H9 (cell line): ENCODE results near the gene CDH18. TPM values are rescaled to one million over a fixed set of nuclear protein-coding genes. Genes with fewer than 3 reads are reported as not detected.

Experiments used
- DNase-seq: peaks from one replicate; pipeline ENCODE4 v3.0.0-alpha.2; 2017
- H2AFZ ChIP-seq: one replicate; pipeline ENCODE4 v1.6.1; 2013; ENCODE audit warnings: mild to moderate bottlenecking, low read length, control low read depth, moderate library complexity
- H2AK5ac ChIP-seq: 2 replicates; pipeline ENCODE4 v1.6.1; 2013; ENCODE audit warnings: low read length, control low read depth, mixed read lengths; ENCODE audit not compliant: insufficient read length
- H2BK120ac ChIP-seq: one replicate; pipeline ENCODE4 v1.6.1; 2013; ENCODE audit warnings: low read depth, mild to moderate bottlenecking, low read length, control low read depth, inconsistent platforms; ENCODE audit not compliant: poor library complexity, severe bottlenecking
- H2BK12ac ChIP-seq: 2 replicates; pipeline ENCODE4 v1.6.1; 2013; ENCODE audit warnings: low read length, control low read depth, mixed read lengths, low read depth; ENCODE audit not compliant: insufficient read length
- H2BK15ac ChIP-seq: 2 replicates; pipeline ENCODE4 v1.6.1; 2013; ENCODE audit warnings: low read depth, low read length, control low read depth
- H2BK20ac ChIP-seq: one replicate; pipeline ENCODE4 v1.6.1; 2013; ENCODE audit warnings: low read depth, mild to moderate bottlenecking, low read length, control low read depth, inconsistent platforms; ENCODE audit not compliant: poor library complexity, severe bottlenecking
- H2BK5ac ChIP-seq: 2 replicates; pipeline ENCODE4 v1.6.1; 2013; ENCODE audit warnings: low read length, control low read depth, mixed read lengths; ENCODE audit not compliant: insufficient read length
- H3K14ac ChIP-seq: 2 replicates; pipeline ENCODE4 v1.6.1; 2013; ENCODE audit warnings: low read length, control low read depth; ENCODE audit not compliant: insufficient read depth
- H3K18ac ChIP-seq: 2 replicates; pipeline ENCODE4 v1.6.1; 2013; ENCODE audit warnings: low read depth, mild to moderate bottlenecking, mixed read lengths, low read length, control low read depth; ENCODE audit not compliant: insufficient read length
- H3K23ac ChIP-seq: 2 replicates; pipeline ENCODE4 v1.6.1; 2013; ENCODE audit warnings: low read length, control low read depth, mixed read lengths, low read depth; ENCODE audit not compliant: insufficient read length
- H3K23me2 ChIP-seq: 2 replicates; pipeline ENCODE4 v1.6.1; 2013; ENCODE audit warnings: low read depth, mild to moderate bottlenecking, mixed read lengths, low read length, control low read depth; ENCODE audit not compliant: insufficient read length, poor library complexity, severe bottlenecking
- H3K27ac ChIP-seq: 2 replicates; pipeline ENCODE4 v1.5.1; 2013; ENCODE audit warnings: low read length, control low read depth, mixed read lengths, low read depth; ENCODE audit not compliant: insufficient read length
- H3K27me3 ChIP-seq: 2 replicates; pipeline ENCODE4 v1.6.1; 2013; ENCODE audit warnings: low read length, control low read depth, inconsistent platforms; ENCODE audit not compliant: insufficient read depth
- H3K4ac ChIP-seq: 2 replicates; pipeline ENCODE4 v1.6.1; 2013; ENCODE audit warnings: low read depth, mild to moderate bottlenecking, control low read depth, inconsistent platforms, low read length, moderate library complexity
- H3K4me1 ChIP-seq: 2 replicates; pipeline ENCODE4 v1.6.1; 2013; ENCODE audit warnings: low read length, control low read depth, inconsistent platforms; ENCODE audit not compliant: insufficient read depth
- H3K4me2 ChIP-seq: 2 replicates; pipeline ENCODE4 v1.6.1; 2013; ENCODE audit warnings: low read length, control low read depth, mixed read lengths; ENCODE audit not compliant: insufficient read length, insufficient read depth
- H3K56ac ChIP-seq: 2 replicates; pipeline ENCODE4 v1.6.1; 2013; ENCODE audit warnings: low read depth, mild to moderate bottlenecking, mixed read lengths, low read length, control low read depth; ENCODE audit not compliant: insufficient read length
- H3K79me1 ChIP-seq: 2 replicates; pipeline ENCODE4 v1.6.1; 2013; ENCODE audit warnings: low read depth, mild to moderate bottlenecking, moderate library complexity, low read length, control low read depth, inconsistent platforms; ENCODE audit not compliant: insufficient read depth, poor library complexity, severe bottlenecking
- H3K79me2 ChIP-seq: 2 replicates; pipeline ENCODE4 v1.6.1; 2013; ENCODE audit warnings: low read length, control low read depth, inconsistent platforms; ENCODE audit not compliant: insufficient read depth
- H3K9ac ChIP-seq: 2 replicates; pipeline ENCODE4 v1.6.1; 2013; ENCODE audit warnings: low read length, control low read depth, mixed read lengths; ENCODE audit not compliant: insufficient read length; ENCODE audit errors: extremely low read depth
- H3K9me3 ChIP-seq: one replicate; pipeline ENCODE4 v1.6.1; 2013; ENCODE audit warnings: low read depth, low read length, inconsistent platforms; ENCODE audit not compliant: control insufficient read depth
- H3T11ph ChIP-seq: one replicate; pipeline ENCODE4 v1.6.1; 2013; ENCODE audit warnings: mild to moderate bottlenecking, low read length, control low read depth, inconsistent platforms
- H4K20me1 ChIP-seq: one replicate; pipeline ENCODE4 v1.6.1; 2013; ENCODE audit not compliant: control insufficient read depth, insufficient read length, insufficient read depth
- H4K5ac ChIP-seq: 2 replicates; pipeline ENCODE4 v1.6.1; 2013; ENCODE audit warnings: low read depth, mild to moderate bottlenecking, mixed read lengths, low read length, control low read depth; ENCODE audit not compliant: insufficient read length
- H4K8ac ChIP-seq: replicated peaks from 2 replicates; pipeline ENCODE4 v1.6.1; 2013; ENCODE audit warnings: low read length, control low read depth, mixed read lengths, low read depth; ENCODE audit not compliant: insufficient read length
- H4K91ac ChIP-seq: 2 replicates; pipeline ENCODE4 v1.6.1; 2013; ENCODE audit warnings: low read depth, mild to moderate bottlenecking, moderate library complexity, mixed read lengths, low read length, control low read depth; ENCODE audit not compliant: insufficient read length
- H3K27ac Mint-ChIP-seq, 3 experiments: 2 replicates in 2 of 3; 3 replicates in 1 of 3; pipeline ENCODE4 v1.8.0; 2020 to 2021; ENCODE audit warnings: mixed read lengths in 3 of 3, mild to moderate bottlenecking in 1 of 3, moderate library complexity in 1 of 3
- H3K27me3 Mint-ChIP-seq: 2 replicates; pipeline ENCODE4 v1.8.0; 2021; ENCODE audit warnings: low read depth, mild to moderate bottlenecking, moderate library complexity, mixed read lengths
- H3K36me3 Mint-ChIP-seq, 3 experiments: 2 replicates in 2 of 3; 3 replicates in 1 of 3; pipeline ENCODE4 v1.8.0; 2020 to 2021; ENCODE audit warnings: low read depth in 3 of 3, mixed read lengths in 3 of 3; ENCODE audit not compliant: insufficient read depth in 1 of 3
- H3K4me1 Mint-ChIP-seq, 2 experiments: 2 replicates each; pipeline ENCODE4 v1.8.0; 2020; ENCODE audit warnings: mixed read lengths in 2 of 2
- H3K4me3 Mint-ChIP-seq, 2 experiments: 2 replicates in 1 of 2; 3 replicates in 1 of 2; pipeline ENCODE4 v1.8.0; 2020 to 2021; ENCODE audit warnings: mild to moderate bottlenecking in 2 of 2, mixed read lengths in 2 of 2, moderate library complexity in 1 of 2
- H3K9me3 Mint-ChIP-seq, 2 experiments: 2 replicates in 1 of 2; 3 replicates in 1 of 2; pipeline ENCODE4 v1.8.0; 2020; ENCODE audit warnings: mild to moderate bottlenecking in 2 of 2, mixed read lengths in 2 of 2, moderate library complexity in 1 of 2
- CTCF ChIP-seq: fragments of 200-600 bp; sonication (generic); conservative IDR thresholded peaks from 3 replicates; pipeline ENCODE4 v1.8.0; 2021; ENCODE audit warnings: antibody characterized with exemption, mild to moderate bottlenecking
- WGBS: extraction: QIAGEN DNeasy Blood & Tissue Kit; methylation state at CpG from one replicate; pipeline ENCODE4 v1.1.7; 2013; ENCODE audit warnings: missing lambda C conversion rate, low lambda C conversion rate, mixed read lengths; ENCODE audit not compliant: insufficient read length; ENCODE audit errors: extremely low coverage; 5-methylcytosine and 5-hydroxymethylcytosine counted together
- total RNA-seq: library from RNA; stranded (reverse); gene quantifications from 2 replicates; pipeline ENCODE4 v1.2.1, GENCODE V29; 2021

Gene CDH18
- total RNA-seq, 1 experiment from 2014 or later: not detected

DNA sequence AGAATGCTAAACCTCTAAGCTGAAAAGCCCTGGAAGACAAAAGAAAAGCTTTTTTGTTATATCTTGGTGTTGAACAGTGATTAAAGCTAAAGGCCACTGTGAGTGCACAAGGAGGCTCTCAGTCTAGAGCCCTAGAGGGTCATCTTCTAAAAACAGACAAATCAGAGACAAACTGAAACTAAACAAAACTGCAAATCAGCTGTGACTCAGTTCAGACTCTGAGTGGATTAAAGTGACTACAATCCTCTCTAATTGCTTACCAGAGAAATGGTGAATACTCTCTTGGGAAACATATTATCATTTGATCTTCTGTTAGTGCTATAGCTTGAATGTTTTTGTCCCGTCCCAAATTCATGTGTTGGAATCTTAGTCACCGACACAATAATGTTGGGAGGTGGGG is 491.9 kb downstream of the CDH18 start:
- no peak overlapping the region for H2AK5ac ChIP-seq
- H3K27ac ChIP-seq: no peak overlapping the region
- H4K5ac ChIP-seq: no peak overlapping the region
- H3T11ph ChIP-seq: no peak overlapping the region
- Mint-ChIP-seq H3K4me3 (no peak overlapping the region), H3K36me3 (no peaks in the 10 kb centered on the region), H3K27ac (no peak overlapping the region), H3K27me3 (no peaks in the 10 kb centered on the region), H3K4me1 (no peaks in the 10 kb centered on the region), H3K9me3 (no peaks in the 10 kb centered on the region)
- H3K4me2 ChIP-seq: no peak overlapping the region
- no peaks in the 10 kb centered on the region for H3K4me1 ChIP-seq
- no peak overlapping the region for H3K23ac ChIP-seq
- no peaks in the 10 kb centered on the region for H3K79me2 ChIP-seq
- no peak overlapping the region for H2BK15ac ChIP-seq
- no peak for DNase-seq
- H2BK120ac ChIP-seq: no peak overlapping the region
- no peak overlapping the region for H2BK12ac ChIP-seq
- no peak overlapping the region for H3K56ac ChIP-seq
- no peak overlapping the region for H2BK5ac ChIP-seq
- H3K18ac ChIP-seq: no peak overlapping the region
- H3K23me2 ChIP-seq: no peaks in the 10 kb centered on the region
- TF ChIP-seq CTCF: no peak
- no peak overlapping the region for H4K8ac ChIP-seq
- no peak overlapping the region for H3K14ac ChIP-seq
- no peaks in the 10 kb centered on the region for H3K79me1 ChIP-seq
- no peak overlapping the region for H3K4ac ChIP-seq
- no CpG with 5 or more reads among the region's 2 CpGs for WGBS
- H3K9me3 ChIP-seq: no peaks in the 10 kb centered on the region
- H2BK20ac ChIP-seq: no peak overlapping the region
- H3K27me3 ChIP-seq: no peaks in the 10 kb centered on the region
- H2AFZ ChIP-seq: no peak overlapping the region
- no peak overlapping the region for H3K9ac ChIP-seq
- no peaks in the 10 kb centered on the region for H4K20me1 ChIP-seq
- H4K91ac ChIP-seq: no peak overlapping the region
